ENCODE results near the gene TSSK3. TPM values are rescaled to one million over a fixed set of nuclear protein-coding genes. Genes with fewer than 3 reads are reported as not detected.
A peak's percentile ranks its signal among the peaks of the same experiment; 100 is the strongest.

Gene TSSK3
- total and polyA plus RNA-seq, 9 donors, result 0.78 to 12.4 (median 4.0) TPM

DNA sequence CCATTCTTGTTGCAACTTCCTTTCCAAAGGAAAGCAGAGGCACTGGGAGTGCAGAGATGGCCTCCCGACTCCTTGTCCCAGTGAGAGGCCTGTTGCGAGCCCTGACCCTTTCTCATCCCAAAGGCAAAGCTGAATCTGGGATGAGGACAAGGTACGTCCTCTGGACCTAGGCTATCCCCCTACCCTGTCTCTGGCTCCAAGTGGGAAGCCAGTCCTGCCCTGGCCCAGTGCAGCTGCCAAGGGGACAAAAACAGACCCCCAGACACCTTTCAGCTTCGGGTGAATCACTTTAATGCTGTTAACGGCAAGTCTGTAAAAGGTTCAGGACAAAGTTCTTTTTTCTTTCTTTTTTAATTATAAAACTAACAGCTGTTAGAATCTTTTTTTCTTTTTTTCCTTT is 2.5 kb downstream of the TSSK3 start:
- Histone ChIP-seq H3K9me3 (no peaks in the 10 kb centered on the region), H3K36me3 (no peaks in the 10 kb centered on the region), H3K4me3 (no peak overlapping the region), H3K27ac (no peak overlapping the region), H3K27me3 (no peaks in the 10 kb centered on the region), H3K4me1 (ENCODE audit: insufficient read depth) (peaks cover 8% of the 10 kb centered on the region)
- peak in 1 of 5 donors; percentile 28 for DNase-seq
- TF ChIP-seq POLR2A (IDR thresholded peaks at IDR 0.05) (no peak), EP300 (IDR thresholded peaks at IDR 0.05) (no peak)
- TF ChIP-seq, protein P1, sequence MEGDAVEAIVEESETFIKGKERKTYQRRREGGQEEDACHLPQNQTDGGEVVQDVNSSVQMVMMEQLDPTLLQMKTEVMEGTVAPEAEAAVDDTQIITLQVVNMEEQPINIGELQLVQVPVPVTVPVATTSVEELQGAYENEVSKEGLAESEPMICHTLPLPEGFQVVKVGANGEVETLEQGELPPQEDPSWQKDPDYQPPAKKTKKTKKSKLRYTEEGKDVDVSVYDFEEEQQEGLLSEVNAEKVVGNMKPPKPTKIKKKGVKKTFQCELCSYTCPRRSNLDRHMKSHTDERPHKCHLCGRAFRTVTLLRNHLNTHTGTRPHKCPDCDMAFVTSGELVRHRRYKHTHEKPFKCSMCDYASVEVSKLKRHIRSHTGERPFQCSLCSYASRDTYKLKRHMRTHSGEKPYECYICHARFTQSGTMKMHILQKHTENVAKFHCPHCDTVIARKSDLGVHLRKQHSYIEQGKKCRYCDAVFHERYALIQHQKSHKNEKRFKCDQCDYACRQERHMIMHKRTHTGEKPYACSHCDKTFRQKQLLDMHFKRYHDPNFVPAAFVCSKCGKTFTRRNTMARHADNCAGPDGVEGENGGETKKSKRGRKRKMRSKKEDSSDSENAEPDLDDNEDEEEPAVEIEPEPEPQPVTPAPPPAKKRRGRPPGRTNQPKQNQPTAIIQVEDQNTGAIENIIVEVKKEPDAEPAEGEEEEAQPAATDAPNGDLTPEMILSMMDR (IDR thresholded peaks at IDR 0.05), result no peak
- intact Hi-C loops (cut with DNase I), result loop anchor here in 1 of 4 donors (10.0 kb wide), 1 partner anchor 120 kb away; the partner anchor contains the start of gene FAM167B
- 70 to 83% (median 71%) methylated on average over 5 of the region's 5 CpGs for WGBS, 3 donors

DNA sequence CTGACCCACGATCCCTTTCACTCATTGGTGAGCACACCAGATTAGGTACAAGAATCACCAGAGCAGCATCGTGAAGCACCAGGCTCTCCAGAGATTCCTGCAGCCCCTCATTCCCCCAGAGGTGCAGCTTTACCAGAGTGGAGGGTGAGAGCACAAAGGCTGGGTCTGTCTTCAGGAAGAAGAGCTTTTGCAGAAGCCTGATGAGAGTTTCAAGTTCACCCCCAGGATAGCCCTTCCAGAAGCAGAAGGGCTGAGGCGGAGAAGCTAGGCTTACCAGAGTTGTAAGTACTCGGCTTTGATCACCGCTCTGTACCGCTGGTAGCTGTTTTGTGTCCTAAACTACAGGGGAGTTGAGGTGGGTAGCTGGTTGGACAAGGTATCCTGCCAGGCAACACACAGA is 3.1 kb downstream of the TSSK3 start:
- no peak overlapping the region for H3K27ac ChIP-seq
- DNase-seq, result no peak
- no peak overlapping the region for H3K4me3 ChIP-seq
- no peaks in the 10 kb centered on the region for H3K36me3 ChIP-seq
- 64 to 73% (median 69%) methylated on average over 6 of the region's 6 CpGs for WGBS, 3 donors
- intact Hi-C loops (cut with DNase I), result loop anchor here in 1 of 4 donors (10.0 kb wide), 1 partner anchor 121 kb away; the partner anchor contains the start of gene FAM167B
- no peaks in the 10 kb centered on the region for H3K9me3 ChIP-seq
- TF ChIP-seq EP300 (IDR thresholded peaks at IDR 0.05) (no peak), POLR2A (IDR thresholded peaks at IDR 0.05) (no peak)
- TF ChIP-seq, protein P1 (IDR thresholded peaks at IDR 0.05), result no peak
- peaks cover 8% of the 10 kb centered on the region for H3K4me1 ChIP-seq (ENCODE audit: insufficient read depth)
- no peaks in the 10 kb centered on the region for H3K27me3 ChIP-seq

DNA sequence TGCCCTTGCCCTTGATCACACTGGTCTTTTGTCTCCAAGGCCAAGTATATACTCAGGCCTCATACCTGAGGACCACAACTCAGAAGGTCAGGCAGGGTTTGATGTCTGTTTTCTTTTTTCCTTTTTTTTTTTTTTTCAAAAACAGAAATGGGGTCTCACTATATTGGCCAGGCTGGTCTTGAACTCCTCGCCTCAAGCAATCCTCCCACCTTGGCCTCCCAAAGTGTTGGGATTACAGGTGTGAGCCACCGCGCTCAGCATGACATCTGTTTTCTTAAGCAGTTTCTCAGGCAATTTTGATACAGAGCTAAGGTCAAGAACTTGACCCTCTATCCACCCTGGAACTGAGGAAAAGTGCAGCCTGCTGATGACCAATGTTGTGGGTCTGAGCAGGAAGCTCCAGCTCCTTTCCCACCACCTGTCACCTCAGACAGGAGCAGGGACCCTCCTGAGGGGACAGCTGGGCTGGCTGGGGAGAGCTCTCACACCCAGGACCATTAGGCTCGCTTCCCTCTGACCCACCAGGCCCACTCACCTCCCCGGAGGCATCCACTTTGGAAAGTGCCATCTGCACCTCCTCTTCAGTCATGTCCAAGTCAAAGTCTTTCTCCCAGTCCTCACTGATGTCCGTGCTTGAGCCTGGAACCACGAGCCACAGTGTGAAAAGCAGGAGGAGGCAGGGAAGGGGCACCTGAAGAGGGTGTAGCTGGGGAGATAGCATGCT is 5.7 kb downstream of the TSSK3 start:
- DNase-seq, result no peak
- H3K27ac ChIP-seq, result no peak overlapping the region
- no peak for TF ChIP-seq EP300 (IDR thresholded peaks at IDR 0.05)
- no peak for TF ChIP-seq POLR2A (IDR thresholded peaks at IDR 0.05)
- no peak overlapping the region for H3K4me3 ChIP-seq
- H3K27me3 ChIP-seq, result no peaks in the 10 kb centered on the region
- H3K4me1 ChIP-seq (ENCODE audit: insufficient read depth), result no peaks in the 10 kb centered on the region
- H3K9me3 ChIP-seq, result no peaks in the 10 kb centered on the region
- intact Hi-C loops (cut with DNase I), result loop anchor here in 1 of 4 donors (10.0 kb wide), 1 partner anchor 123 kb away; the partner anchor contains the start of gene FAM167B
- WGBS, 3 donors, result 87 to 92% (median 91%) methylated on average over 7 of the region's 7 CpGs
- H3K36me3 ChIP-seq, result no peaks in the 10 kb centered on the region

DNA sequence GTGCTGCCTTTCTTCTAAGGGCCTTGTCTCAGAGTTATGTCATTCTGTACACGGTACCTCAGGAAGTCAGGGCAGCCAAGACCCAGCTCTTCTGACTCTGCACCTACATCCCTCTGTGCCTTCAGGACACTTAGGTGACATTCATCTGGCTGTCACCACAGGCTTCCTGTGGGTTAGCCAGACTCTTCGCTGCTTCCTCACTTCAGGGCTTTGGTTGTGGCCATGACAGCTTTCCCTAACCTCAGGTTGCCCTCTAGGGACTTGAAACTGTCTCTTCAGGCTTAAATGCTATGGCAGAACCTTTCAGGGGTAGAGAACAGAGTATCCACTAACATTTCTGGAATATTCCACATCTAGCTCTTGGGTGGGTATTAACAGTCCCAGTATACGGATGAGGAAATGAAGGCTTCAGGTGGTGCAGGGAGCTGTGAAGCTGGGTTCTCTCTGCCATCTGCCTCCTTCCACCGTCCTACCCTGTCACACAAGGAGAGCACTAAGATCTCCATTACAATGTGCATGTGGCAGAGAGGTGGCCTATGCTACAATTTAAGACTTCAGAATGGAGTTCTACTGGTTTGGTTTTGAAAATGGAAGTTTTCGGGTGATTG is 9.9 kb downstream of the TSSK3 start:
- DNase-seq, result no peak
- intact Hi-C loops (cut with DNase I), result no loop called here
- no peak for TF ChIP-seq EP300 (IDR thresholded peaks at IDR 0.05)
- TF ChIP-seq, protein P1 (IDR thresholded peaks at IDR 0.05), result no peak
- Histone ChIP-seq H3K9me3 (no peaks in the 10 kb centered on the region), H3K4me3 (no peak overlapping the region), H3K27ac (no peak overlapping the region), H3K4me1 (ENCODE audit: insufficient read depth) (no peaks in the 10 kb centered on the region), H3K27me3 (no peaks in the 10 kb centered on the region), H3K36me3 (no peaks in the 10 kb centered on the region)
- WGBS, 3 donors, result 86 to 89% (median 89%) methylated on average over 5 of the region's 5 CpGs

Measured in ovary (tissue), 9 donors.